Measurements from ENCODE around the gene PROK2.

PROK2 gene

DNA sequence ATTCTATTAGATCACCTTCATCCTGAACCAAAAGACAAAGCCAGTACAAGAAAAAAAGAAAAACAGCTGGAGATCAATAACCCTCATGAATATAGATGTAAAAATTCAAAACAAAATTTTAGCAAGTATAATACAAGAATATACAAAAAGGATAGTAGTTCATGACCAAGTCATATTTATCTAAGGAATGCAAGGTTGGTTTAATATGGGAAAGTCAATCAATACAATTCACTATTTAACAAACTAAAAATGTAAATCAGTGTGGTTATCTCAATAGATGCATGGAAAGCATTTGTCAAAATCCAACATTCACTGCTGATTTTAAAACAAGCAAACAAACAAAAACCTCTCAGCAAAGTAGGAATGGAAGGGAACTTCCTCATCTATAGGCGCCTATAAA is 42.3 kb downstream of the PROK2 start:
- no peak for DNase-seq (ENCODE audit: low read depth in 2 of 2)

DNA sequence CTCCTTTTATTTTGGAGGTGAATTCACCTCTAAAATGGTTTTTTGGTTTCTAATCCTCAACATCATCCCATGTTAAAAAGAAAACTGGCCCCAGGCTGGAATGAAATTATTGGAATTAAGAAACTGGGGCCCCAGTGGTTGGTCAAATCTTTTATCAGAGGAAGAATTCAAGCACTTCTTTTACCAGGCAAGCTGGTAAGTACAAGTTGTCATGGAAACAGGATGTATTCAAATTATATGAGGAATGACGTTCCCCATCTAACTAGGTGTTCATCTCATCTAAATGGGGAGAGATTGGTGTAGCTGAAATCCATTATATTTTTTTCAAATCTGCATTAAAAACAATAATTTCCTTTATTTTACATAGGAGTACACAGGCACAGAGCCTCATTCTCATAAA is 50.1 kb downstream of the PROK2 start:
- DNase-seq (ENCODE audit: low read depth in 2 of 2): no peak

DNA sequence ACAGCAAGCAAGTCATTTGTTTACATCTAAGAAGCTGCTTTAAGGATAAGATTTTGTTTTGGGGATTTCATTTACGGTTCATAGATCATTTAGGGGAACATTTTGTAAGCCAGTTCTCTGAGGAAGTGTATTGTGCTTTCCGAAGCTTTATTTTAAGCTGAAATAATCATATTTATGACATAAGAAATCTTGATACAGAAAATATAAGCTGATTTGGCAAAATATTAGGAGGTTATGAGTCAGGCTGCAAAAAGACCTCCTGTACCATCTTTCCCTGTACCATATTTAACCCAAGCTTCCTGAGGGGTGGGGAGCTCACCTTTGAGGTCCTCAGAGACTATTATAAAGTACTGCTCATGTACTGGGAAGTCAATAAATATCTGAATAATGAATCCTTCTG is 51.6 kb downstream of the PROK2 start:
- no peak for DNase-seq (ENCODE audit: low read depth in 2 of 2)

DNA sequence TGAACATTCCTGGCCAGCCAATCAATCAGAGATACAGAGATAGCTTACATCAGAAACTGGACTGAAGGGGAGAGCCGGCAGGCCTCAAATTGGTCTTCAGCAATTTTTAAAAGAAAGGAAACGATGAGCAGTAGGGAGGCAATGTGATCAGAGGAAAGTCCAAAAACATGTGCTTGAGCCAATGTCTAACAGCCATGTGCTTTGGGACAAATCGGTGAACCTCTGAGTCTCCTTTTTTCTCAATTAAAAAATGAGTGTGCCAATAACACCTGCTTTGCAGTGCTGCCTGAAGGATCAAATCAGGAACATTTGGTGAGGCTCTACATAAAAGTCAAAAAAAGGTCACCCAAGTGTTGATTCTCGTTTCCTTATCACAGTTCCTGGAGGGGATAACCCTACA is 52.3 kb downstream of the PROK2 start:
- no peak for DNase-seq (ENCODE audit: low read depth in 2 of 2)

DNA sequence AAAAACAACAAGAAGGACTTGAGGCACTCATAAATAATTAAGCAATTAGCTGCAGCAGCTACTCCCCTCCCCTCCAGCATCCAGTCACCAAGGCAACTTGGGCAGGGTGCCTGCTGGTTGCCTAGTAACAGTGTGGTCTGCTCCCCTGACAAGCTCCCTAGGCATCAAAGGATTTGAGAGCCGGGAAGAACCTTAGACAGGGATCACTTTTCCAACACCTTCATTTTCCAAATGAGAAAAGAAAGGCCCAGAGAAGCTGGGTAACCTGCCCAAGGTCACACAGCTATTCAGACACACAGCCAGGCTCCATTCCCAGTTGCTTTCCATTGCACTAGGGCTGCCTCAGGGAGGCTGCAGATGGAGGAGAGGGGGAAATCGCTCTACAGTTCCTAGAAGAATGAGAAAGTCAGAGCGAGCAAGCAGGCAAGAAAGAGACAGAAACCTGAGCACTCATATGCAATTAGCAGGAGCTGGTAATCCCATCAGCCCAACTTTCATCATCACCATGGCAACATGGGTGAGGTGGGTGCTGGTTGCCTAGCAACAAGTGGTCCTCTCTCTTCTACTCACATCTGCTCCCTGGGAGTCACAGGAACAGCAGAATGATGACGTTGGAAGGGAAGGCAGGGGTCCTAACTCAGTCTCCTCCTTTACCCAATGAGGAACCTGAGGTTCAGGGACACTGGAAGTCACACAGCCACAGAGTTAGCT is 56.2 kb downstream of the PROK2 start:
- no peak for DNase-seq (ENCODE audit: low read depth in 2 of 2)

DNA sequence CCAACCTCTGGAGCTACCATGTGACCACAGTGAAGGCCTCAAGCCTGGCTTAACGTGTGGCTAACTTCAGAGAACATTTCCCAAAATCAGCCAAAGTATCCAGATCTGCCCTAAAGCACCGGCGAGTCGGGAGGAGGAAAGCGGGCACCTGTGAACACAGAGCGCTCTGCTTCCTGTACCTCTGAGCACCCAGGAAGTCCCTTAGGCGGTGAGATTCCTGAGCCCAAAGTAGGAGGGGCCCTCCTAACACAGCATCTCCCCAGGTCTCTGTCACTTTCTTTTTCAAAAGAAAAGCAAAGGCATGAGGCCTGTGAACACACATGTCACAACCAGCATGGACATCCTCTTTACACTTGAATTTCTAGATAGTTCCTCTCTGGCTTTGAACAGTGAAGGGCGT is 58.8 kb downstream of the PROK2 start:
- no peak for DNase-seq (ENCODE audit: low read depth in 2 of 2)

DNA sequence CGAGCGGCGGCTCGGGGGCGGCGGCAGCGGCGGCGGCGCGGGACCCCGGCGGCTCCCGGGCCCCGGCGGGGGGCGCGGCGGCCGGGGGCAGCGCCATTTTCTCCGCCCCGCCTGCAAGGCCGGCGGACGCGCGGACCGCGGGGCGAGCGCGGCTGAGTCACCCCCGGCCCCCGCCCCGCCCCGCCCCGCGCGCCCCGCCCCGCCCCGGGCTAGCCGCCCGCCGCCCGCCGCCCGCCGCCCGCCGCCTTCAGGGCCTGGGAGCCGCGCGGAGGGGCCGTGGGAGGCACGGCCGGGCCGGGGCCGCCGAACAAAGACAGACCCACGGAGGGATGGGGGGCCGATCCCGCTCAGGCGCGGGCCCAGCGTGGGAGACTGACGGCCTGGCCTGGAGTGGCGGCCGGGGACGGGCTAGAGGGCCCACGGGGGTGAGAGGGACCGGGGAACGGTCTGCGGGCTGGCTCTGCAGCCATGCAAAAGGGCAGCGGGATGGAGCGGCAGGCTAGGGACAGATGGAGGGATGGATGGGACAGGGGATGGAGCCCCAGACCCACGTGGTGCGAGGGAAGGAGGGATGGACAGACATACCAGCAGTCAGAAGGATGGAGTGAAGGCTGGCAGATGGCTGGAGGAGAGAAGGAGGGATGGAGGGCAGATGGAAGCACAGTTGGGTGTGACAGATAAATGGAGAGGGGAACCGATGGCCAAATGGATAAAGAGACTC is 59.5 kb downstream of the PROK2 start, which contains the start of gene EIF4E3:
EIF4E3 (minus strand) TSS at position 132 of the 721 bp plus-strand sequence; CDS start at position 97, 35 bp downstream.
- peak in 1 of 2 donors; percentile 47 for DNase-seq (ENCODE audit: low read depth in 2 of 2)

DNA sequence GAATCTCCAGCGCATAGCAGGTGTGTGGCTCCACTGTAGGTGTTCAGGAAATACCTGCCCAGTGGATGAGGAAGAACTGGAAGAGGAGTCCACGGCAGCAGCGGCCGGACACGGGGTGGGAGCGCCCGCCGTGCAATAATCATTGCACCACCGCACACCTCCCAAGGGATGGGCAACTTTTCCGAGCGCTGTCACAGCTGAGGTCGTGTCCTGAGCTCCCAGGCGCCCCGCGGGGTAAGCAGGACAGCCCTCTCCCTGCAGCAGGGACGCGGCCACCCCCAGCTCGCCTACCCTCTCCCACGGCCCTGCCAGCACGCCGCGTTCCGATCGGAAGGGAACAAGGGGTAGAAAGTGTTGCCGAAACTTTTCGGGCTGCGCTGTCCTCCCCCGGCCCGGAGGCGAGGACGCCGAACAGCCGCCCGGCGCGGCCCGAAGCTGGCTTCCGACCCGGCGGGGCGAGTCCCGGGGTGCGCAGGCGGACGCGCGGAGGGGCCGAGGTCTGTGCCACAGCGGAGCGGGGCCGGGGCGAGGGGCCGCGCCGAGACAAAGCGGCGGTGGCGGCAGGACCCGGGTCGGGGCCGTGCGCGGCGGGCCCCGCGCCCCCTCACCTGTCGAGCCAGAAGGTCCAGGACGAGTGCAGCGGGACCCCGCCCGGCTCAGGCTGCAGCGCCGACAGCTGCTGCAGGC is 60.2 kb downstream of the PROK2 start:
- DNase-seq (ENCODE audit: low read depth in 2 of 2): peak in 1 of 2 donors; percentile 41

DNA sequence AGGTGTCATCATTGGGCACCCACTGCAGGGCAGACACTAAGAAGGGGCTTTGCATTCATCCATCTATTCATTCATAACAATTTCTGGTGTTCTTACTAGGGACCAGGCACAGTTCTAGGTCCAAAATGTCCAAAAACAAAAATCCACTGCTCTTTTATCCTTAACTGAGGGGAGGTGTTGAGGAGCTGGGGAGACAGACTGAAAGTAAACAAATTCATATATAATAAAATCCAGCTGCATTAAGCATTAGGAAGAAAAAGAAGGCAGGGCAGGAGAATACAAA is 60.8 kb downstream of the PROK2 start:
- DNase-seq (ENCODE audit: low read depth in 2 of 2): no peak

DNA sequence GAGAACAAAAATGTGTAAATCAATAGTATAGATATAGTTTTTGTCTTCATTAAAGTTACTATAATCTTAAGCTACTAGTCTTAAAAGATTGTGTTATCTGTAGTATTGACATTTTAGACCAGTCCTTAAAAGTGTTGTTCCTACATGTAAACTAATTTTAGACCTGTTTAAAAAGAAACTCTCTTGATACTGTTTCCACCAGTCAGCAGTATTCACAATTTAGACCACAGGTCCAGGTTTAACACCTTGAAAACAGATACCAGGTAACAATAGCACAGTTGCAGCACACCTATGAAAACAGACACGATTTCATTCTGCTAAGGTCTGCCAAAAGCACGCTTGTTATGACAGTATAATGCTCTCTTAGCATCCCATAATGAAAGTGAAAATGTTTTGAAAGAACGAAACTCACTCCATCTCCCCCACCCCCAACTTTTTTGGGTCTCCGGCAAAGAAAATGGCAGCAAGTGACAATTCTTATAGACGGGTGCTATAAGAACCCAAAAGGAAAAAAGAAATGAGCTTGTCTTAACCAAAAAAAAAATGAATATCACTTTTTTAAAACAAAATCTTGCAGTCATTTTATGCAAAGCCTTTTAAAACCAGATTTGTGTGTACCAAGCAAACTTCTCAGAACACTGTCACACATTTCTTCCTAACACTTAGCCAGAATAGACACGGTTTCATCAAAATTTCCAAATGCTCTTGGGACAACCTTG is 61.3 kb downstream of the PROK2 start:
- peak in 1 of 2 donors; percentile 43 for DNase-seq (ENCODE audit: low read depth in 2 of 2)

DNA sequence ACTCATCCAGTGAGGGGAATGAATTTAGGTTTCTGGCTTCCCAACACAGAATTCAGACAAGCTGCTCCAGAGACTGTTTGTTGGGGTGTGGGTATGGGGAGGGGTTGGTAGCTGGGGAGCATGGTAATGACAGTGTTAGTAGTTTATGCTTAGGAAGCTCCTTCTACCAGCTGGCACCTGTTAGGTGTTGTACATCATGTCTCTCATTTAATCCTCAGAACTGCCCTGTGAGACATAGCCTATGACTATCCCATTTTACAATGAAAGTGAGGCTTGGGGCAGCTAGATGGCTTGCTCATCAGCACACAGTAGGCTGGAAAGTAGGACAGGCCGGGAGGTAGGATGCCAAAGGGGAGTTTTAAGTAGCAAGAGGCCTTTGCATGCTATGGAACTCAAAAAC is 62.3 kb downstream of the PROK2 start:
- DNase-seq (ENCODE audit: low read depth in 2 of 2): no peak

All from stimulated activated CD4-positive, alpha-beta T cell treated with anti-CD3 and anti-CD28 coated beads, Interleukin-1b, Interleukin-23, amount 100 ng/mL, for 4 hours (primary cell).